Mesenteric fat pad (tissue), 1 donor: ENCODE results near the gene MBOAT1. TPM values are rescaled to one million over a fixed set of nuclear protein-coding genes. Genes with fewer than 3 reads are reported as not detected.
"Not testable (repeated sequence)": the region's sequence is repeated elsewhere in the genome, so short reads cannot be mapped to it uniquely, and the experiment has no call there.

Source experiments
- DNase-seq: peaks from one replicate; pipeline ENCODE4 v3.0.0-alpha.2; 2020; ENCODE audit warnings: low spot score
- total RNA-seq: library from RNA; stranded (reverse); fragmentation: NEBNext Ultra II Directional; extraction: Animal tissue kit (Norgen Biotek cat#: 25700); gene quantifications from one replicate; pipeline ENCODE4 v1.2.1, GENCODE V29; 2021
- donor health status: DM: yes; HTN: yes; CAD: no.

Gene MBOAT1
- total RNA-seq, 1 donor from 2014 or later: 6.3 TPM

DNA sequence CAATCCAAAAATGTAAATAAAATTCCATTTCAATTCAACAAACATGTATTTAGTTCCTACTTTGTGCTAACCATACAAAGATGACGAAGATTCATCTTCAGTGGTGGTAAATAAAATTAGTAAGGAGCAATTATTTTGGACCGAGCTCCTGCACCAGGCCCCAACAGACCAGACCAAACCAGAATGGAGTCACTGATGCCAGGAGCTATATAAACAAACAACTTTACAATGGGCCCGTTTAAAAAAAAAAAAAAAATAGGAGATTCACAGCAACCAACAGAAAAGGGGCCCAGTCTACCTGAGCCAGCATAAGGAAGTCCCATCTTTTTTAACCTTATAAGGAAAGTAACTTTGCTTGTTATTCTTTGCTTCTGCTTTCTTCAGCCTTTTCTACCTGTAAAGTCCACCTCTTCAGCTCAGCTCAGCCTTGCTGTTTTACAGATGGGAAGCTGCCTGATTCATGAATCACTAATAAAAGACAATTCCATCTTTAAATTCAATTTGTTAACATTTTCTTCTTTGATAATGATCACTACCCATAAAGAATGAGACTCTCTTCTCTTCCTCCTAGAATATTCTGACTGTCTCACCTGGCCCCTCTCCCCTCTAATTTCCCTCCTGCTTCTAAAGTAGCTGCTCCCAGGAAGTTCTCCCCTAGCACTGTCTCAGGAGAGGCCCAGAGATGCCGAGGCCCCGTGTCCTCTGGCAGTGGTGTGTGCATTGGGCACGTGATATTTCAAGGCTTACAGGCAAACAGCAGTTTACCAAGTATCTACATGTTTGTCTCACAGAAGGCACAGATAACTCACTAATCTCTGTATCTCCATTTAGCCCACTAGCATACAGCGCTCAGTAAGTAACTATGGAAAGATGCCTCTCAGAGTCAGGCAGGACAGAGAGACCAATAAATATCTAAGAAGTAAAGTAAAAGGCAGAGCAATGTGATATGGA, 8.4 kb downstream of the MBOAT1 start:
- no peak for DNase-seq

DNA sequence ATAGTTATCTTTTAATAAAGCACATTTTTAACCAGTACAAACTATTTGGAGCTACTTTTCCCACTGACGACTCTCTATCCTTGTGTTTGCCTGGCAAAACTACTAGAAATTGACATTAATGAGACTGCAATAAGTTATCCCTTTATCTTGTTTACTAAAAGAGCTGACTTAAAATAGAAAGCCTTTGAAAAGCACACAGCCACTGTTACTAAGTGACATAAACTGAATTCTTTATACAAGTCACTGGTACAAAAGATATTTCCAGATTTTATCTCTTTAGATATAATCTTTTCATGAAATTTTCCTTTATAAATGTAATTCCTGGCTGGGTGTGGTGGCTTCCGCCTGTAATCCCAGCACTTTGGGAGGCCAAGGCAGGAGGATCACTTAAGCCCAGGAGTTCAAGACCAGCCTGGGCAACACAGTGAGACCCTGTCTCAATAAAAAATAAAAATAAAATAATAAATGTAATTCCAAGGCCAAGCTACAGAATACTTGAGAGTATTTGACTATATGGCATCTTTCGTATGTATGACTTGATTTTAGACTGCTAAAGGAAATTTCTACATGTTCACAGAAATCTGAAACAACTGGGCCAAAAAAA, 9.5 kb downstream of the MBOAT1 start:
- DNase-seq: no peak

DNA sequence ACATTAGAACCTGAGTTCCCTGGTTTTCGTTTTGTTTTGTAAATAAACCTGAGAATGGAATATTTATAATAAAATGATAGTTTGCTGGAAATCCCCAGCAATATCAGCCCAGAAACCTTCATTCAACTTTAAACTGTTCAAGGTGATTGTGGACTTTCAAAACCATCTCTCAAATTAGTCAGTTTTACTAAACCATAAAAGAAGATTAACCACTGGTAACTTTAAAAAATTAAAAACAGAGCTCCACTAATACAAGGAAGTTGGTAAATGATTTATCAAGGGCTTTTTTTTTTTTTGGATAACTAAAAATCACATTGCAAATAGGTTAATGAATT, 10.0 kb downstream of the MBOAT1 start:
- no peak for DNase-seq

DNA sequence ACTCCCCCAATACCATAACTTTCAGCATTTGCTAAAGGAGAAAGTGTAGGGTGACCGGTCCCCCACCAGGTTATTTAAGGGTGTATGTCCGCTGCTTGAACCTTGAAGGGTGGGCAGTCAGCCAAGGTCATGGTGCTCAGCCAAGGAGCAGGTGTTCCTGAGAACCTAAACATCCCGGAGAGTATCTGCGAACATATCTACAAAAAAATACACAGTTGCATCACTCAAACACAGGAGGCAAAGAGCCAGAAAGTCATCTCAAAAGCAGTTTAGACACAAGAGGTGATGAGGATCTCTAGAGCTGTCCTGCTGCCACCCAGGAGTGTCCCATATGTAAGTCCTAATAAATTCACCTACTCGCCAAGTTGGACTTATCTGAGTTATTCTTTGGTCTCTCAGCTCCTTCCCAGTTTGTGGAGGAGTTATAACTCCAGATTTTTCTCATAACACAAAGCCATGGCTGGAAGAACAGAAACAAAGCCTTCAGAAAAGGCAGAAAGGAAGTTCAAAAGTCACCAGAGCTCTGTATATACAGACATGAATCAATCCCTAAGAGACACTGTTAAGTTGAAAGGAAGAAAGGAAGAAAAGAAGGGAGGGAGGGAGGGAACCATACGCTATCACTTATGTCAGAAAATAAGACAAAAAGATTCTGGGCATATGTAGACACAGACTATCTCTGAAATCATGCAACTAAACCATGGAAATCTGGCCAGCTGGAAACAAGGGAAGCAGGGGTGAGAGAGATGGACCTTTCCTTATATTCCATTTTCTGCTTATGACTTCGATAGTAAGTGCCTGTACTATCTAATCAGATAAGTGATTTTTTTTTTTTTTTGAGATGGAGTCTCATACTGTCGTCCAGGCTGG, 11.3 kb downstream of the MBOAT1 start:
- DNase-seq: no peak

DNA sequence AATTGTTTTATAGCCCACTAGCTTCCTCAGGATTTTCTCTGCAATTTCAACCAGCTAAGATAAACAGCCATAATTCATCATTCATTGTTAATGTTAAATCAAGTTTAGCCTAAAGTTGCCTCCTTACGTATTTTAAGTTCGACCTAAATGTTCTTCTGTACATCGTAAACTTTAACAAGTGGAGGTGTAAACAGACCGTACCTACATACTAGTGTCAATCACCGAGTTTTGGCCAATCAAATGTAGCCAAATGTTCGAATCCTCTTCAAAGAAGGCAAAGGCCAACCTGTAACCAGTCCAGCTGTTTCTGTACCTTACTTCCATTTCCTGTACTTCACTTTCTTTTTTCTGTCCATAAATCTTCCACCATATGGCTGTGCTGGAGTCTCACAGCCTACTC, 13.5 kb downstream of the MBOAT1 start:
- no peak for DNase-seq

DNA sequence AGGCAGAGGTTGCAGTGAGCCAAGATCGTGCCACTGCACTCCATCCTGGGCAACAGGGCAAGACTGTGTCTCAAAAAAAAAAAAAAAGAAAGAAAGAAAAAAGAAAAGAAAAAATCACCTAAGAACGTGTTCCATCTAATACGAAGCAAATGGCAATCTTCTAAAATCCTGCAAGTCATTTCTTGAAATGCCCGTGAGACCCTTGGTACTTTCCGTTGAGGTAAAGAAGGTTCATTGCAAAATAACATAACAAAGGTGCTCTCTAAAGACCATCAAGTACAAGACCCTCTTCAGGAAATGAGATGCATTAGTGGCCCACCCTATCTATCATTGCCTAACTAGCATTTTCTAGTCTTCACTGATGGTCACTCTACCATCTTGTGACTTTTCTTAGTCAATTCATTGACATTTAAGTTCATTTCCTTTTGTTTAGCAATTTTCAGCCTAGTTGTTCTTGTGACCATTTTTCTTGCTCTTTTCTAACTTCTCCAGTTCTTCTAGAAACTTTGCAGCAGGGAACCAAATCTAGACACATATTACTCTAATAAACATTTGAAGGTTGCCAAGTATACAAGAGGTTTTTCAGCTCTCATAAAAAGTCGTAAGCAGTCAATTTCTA, 14.0 kb downstream of the MBOAT1 start:
- DNase-seq: no peak

DNA sequence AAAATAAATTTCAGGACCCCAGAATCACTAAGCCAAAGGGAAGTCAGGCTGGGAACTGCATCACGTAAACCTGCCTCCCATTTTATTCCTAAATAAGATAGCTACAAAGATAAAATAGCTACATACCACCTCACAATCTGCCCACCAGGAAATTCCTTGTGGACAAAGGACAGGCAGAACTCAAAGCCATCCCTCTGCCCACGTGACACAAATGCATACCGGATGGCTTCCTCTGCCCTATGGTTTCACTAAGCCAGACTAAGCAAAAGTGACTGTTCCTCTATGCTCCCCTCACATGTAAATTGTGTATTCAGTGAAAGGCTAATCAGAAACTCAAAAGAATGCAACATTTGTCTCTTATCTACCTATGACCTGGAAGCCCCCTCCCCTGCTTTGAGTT, 15.0 kb downstream of the MBOAT1 start:
- no peak for DNase-seq

DNA sequence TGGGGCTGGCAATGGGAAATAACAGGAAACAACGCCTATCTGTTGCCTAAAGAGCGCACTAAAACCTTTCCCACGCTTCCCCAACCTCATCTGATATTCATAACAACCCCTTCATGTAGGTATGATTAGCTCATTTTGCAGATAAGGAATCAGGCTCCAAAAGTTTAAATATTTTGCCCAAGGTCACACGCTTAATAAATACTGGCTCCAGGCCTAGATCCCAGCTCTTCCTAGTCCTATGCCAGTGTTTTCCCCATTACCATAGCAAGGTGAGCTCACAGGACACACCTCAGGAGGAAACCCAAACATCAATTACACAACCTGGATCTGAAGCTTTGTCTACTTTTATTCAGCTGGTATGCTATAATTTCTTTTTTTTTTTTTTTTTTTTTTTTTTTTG, 19.6 kb downstream of the MBOAT1 start:
- DNase-seq: no peak

DNA sequence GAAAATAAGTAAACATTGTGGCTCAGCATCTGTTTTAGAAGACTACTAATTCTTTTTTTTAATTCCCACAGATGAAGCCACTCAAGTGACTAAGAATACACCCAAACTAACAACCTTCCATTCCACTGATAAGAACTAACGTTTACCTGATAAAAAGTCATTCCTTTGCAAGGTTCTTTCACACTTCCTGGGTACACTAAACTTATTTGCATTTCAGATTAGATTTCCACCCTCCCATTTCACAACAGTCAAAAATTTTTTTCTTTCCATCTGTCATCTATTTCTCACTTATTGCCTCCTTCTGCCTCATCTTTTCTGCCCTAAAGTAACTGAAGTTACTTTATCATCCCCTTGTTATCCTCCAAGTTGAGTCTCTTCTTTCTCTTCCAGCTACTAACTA, 20.3 kb downstream of the MBOAT1 start:
- no peak for DNase-seq

DNA sequence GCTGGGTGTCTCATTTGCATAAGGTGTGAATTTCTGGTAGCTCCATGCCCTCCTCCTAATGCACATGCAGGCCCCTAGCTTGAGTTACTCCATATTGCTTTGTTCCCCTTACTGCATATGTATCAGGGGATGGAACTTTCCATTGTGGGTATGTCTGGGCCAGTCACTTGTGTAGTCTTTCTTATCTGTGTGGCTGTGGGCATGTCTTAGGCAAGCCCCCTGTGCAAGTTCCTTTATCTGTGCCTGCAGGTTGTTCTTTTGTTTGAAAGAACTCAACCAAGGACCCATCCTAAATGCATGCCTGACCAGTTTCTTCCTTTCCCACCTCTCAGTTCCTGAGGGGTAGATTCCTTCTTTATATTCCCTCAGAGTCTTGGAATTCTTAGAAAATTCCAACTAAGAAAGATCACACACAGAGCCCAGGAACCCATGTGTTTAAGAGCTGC, 23.6 kb downstream of the MBOAT1 start:
- no peak for DNase-seq

DNA sequence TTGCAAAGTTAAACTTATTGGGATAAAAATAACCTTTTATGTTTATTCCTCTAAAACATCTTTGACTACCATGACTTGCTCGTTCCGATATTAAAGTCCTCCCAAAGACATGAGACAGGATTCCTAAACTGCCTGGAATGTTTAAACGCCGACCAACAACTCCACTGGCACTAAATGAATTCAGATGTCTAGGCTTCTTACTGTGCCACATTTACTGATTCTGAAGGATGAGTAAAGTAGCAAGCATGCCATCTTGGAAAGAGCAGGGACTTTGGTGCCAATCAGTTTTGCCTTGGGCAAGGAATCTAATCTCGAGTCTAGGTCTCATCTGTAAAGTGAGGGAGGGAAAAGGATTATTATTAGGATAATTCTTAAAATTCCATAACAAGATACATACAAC, 25.3 kb downstream of the MBOAT1 start:
- no peak for DNase-seq

DNA sequence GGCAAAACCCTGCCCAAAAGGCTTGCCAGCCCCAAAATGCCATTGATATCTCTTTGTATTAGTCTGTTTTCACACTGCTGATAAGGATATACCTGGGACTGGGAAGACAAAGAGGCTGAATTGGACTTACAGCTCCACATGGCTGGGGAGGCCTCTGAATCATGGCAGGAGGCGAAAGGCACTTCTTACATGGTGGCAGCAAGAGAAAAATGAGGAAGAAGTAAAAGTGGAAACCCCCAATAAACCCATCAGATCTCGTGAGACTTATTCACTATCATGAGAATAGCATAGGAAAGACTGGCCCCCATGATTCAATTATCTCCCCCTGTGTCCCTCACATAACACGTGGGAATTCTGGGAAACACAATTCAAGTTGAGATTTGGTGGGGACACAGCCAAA, 28.6 kb downstream of the MBOAT1 start:
- DNase-seq: no peak

DNA sequence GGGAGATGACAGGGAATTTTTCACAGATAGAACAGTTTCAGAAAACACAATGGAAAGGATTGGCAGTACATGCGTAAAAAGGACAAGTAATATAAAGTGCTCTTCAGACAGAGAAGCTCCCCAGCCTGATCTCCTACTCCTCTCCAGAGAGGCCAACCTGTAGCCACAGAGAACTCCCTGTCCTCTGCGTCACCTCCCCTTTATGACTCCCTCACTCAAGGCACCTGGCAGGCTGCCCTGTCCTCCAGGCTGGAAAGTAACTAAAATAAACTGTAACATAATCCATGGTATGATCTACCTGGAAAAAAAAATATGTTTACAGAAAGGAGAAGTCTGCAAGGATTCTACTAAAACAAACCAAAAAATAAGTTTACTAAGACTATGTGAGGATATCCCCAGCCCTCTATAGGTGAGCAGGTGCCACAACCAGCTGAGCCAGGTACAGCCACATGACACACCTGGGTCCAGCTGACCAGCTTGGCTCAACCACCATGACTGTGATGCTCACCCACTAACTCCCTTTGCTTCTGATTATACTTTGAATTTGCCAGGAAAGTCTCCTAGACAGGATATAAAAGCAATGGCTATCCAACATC, 29.2 kb downstream of the MBOAT1 start:
- DNase-seq: no peak

DNA sequence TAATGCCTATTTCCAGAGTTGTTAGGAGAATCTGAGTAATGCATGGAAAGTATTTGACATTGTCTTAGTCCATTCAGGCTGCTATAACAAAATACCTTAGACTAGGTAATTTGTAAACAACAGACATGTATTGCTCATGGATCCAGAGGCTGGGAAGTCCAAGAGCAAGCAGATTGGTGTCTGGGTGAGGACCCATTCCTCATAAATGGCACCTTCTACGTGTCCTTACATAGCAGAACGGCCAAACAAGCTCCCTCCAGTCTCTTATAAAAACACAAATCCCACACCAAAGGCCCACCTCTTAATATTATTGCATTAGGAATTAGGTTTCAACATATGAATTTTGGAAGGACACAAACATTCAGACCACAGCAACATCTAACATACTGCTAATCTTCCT, 30.2 kb downstream of the MBOAT1 start:
- no peak for DNase-seq

DNA sequence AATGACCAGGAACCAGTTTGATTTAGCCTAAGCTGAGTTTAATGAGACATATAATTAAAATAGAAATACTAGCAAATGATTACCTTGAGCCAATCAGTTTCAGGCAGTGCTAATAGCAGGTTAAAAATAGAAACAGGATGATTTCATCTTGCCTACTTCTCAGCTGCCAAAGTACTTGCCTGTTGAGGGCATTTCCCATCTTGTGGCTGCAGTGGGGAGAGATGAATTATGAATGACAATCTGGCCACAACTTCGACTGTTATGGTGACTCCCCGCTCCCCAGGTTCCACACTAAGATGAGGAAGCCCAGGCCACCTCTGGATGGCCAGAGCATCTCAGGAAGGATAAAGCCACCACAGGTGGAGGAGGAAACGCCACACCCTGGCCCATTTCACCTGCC, 31.3 kb downstream of the MBOAT1 start:
- DNase-seq: no peak

DNA sequence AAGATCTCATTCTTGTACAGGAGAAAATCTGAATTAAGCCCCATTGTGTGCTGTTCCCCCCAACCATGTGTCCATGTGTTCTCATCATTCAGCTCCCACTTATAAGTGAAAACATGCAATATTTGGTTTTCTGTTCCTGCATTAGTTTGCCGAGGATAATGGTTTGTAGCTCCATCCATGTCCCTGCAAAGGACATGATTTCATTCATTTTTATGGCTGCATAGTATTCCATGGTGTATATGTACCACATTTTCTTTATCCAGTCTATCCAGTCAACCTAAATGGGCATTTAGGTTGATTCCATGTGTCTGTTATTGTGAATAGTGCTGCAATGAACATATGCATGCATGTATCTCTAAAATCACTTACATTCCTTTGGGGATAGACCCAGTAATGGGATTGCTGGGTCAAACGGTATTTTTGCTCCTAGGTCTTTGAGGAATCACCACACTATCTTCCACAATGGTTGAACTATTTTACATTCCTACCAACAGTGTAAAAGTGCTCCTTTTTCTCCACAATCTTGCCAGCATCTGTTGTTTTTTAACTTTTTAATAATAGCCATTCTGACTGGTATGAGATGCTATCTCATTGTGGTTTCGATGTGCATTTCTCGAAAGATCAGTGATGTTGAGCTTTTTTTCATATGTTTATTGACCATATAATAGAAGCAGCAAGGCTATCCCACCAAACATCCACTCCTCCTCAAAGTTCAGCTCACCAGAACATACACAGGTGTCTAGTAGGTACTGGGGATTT, 32.8 kb downstream of the MBOAT1 start:
- DNase-seq: not testable (repeated sequence)

DNA sequence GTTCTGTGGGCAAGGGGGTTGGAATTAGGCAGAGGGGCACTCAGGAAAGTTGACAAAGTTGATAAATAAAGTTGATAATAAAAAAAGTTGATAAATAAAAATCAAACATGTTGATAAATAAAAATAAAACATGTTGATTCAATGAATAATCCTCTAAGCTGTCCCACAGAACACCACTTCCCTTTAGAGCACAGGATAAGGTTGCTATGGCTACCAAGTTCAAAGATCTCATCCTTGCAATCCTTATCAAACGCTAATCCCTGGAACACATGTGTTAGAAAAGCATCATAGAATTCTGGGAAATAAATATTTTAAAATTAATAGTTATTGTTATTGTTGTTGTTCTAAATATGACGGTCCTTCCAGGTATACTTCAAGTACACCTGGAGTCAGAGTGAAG, 33.9 kb downstream of the MBOAT1 start:
- DNase-seq: no peak

DNA sequence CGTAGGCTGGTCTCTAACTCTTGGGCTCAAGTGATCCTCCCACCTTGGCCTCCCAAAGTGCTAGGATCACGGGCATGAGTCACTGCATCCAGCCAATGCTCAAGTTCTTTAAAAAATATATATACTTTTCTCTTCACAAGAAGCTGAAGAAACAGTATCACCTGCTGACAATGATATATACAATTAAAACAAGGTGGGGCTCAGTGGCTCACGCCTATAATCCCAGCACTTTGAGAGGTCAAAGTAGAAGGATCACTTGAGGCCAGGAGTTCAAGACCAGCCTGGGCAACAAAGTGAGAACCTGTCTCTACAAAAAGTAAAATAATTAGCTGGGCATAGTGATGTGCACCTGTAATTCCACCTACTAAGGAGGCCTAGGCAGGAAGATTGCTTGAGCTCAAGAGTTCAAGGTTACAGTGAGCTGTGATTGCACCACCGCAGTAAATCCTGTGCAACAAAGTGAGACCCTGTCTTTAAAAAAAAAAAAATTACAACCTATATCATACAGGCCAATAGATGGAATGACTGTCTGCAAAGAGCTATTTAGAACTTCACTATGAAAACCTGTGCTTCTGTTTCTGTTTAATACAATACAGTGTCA, 36.4 kb downstream of the MBOAT1 start:
- no peak for DNase-seq

DNA sequence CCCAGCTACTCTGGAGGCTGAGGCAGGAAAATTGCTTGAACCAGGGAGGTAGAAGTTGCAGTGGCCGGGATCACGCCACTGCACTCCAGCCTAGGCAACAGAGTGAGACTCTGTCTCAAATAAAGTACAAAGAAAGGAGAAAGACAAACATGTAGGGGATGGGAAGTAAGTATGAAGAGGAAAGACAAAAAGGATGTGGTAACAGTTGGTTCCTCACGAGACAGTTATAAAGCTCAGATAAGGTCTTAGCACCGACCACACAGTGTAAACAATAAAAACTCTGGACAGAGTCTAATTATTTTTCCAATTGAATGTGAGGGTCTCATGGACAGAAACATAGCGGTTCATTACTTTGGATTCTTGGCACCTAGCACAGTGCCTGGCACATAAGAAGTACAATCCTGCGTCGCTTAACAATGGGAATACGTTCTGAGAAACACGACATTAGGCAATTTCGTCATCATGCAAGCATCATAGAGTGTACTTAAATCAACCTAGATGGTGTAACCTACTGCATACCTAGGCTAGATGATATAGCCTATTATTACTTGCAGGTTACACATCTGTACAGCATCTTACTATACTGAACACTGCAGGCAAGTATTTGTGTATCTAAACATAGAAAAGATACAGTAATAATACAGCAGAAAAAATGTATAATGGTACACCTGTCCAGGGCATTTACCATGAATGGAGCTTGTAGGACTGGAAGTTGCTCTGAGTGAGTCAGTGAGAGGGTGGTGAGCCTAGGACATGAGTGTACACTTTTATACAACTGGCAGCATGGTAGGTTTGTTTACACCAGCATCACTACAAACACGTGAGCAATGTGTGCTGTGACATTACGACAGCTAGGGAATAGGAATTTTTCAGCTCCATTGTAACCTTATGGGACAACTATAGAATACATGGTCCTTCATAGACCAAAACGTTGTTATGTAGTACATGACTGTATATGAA, 38.2 kb downstream of the MBOAT1 start:
- DNase-seq: no peak
